GM19023 (cell line): ENCODE measurements around the gene GABPB1.
"Not testable (repeated sequence)": the region's sequence is repeated elsewhere in the genome, so short reads cannot be mapped to it uniquely, and the experiment has no call there.

Experiments used
- ATAC-seq: cut with Tn5 transposase; IDR thresholded peaks from one replicate; pipeline ENCODE4 v1.9.1; 2021; ENCODE audit warnings: mild to moderate bottlenecking, moderate library complexity; ENCODE audit not compliant: unreplicated experiment

GABPB1 gene

DNA sequence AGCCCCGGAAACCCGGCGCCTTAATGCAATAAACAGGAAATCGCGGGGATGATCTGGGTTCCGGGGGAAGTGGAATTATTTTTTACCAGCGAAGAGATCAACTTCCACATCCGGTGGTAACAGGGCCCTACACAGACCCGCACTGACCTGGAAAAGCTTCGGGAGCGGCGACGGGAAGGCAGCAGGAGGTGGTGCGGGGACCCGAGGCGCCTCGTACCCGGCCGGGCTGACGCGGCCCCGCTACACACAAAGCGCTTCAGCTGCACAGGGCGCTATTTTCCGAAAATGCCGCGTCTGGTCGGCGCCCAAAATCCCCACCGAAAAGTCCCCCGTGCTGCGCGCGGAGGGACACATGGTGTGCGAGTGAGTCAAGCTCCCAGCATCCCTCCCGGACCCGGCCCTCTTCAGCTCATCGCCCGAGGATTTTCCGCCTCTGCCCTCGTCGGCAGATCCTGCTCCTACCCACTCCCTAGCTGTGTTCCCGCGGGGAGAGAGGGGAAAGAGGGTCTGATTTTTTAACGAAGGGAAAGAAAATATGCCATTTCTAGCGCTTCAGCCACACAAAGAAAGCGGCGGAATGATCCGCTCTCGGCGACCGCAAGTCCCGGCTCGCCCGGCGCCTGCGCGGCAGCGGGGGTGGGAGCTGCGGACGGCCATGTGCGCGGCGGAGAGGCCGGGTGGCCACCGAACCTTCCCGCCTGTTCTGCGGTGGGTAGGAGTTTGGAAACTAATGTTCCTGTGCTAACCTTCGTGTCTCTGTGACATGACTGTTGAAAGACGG lies at the start of gene GABPB1:
GABPB1 (minus strand) TSS at position 361 of the 781 bp plus-strand sequence. CDS start 45,400 bp downstream, outside the sequence.
- peak; percentile 48 for ATAC-seq

DNA sequence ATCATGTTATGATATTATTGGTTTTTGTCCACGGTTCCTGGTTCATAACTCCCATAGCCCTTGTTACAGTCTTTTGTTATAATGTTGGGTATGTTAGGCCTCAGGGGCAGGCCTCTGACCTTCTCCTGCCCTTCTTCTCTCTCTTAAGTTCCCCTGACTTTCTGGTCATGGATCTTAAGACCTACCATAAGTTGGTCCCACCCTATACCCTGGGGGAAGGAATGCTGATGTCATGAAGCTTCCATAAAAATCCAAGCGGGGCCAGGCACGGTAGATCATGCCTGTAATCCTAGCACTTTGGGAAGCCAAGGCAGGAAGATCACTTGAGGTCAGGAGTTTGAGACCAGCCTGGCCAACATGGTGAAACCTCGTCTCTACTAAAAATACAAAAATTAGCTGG lies 36.6 kb upstream of the GABPB1 start:
- not testable (repeated sequence) for ATAC-seq

DNA sequence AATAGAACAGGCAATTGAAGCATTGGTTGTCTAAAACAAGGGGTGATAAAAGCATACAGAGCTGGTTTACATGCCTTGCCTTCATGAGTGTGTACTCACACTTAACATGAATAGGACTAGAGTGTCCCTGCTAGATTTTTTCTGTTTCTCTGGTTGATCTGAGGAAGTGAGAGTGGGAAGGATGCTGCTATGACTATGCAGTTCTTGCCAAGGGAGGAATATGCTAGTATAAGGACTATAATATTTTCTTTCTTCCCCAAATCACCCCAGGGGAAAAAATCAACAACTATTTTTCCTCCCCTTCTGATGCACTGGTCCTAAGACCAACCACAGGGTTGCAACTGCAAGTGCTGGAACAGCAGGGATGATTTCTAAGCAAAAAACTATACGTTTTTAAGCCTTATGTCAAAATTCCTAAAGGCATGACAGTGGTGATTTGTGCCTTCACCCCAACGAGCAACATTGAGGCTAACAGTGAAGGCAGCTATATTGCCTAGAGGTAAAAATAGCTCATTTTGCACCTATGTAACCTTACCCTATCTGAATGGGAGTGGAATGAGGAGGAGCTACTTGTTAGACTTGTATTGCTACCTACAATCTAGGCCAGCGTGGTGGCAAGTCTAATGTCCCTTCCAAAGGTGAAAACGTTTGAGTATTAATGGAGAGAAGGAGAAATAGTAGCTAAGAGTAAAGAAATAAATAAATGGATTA lies 35.7 kb upstream of the GABPB1 start:
- ATAC-seq = peak; percentile 70

DNA sequence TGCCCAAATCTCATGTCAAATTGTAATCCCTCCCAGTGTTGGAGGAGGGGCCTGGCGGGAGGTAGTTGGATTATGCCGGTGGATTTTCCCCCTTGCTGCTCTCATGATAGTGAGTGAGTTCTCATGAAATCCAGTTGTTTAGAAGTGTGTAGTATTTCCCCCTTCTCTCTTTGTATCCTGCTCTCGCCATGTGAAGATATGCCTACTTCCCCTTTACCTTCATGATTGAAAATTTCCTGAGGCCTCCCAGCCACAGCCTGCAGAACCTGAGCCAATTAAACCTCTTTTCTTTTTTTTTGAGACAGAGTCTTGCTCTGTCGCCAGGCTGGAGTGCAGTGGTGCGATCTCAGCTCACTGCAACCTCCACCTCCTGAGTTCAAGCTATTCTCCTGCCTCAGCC lies 27.4 kb upstream of the GABPB1 start:
- not testable (repeated sequence) for ATAC-seq

DNA sequence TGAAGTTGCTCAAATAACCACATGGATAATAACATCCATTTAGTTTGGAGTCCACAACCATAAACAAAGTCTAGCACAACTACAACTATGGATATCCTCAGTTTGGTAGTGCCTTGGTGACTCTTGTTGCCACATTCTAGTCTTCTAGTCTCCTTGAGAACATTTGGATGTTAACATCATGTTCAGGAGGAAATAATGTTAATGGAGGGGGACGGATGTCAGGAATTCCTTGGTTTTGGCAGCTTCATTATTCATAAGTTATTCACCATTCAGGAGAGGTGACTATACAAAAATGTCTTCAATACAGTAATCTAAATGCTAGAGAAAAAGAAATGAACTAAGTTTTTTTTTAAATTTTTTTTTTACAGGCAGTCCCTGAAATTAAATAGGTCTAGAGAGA lies 26.4 kb upstream of the GABPB1 start:
- ATAC-seq = no peak

DNA sequence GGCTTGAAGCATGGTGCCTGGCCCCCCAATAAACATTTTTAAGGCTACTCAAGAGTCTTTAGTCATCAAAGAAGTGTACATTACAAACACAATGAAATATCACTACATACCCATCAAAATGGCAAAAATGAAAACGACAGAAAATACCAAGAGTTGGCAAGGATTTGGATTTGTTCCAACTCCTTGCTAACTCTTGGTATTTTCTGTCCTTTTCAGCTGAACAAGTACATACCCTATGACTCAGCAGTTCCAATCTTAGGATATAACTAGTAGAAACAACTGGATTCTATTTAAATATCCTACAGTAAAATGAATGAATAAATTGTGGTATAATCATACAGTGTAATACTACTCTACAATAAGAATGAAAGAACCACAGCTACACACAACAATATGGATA lies 25.1 kb upstream of the GABPB1 start:
- no peak for ATAC-seq

DNA sequence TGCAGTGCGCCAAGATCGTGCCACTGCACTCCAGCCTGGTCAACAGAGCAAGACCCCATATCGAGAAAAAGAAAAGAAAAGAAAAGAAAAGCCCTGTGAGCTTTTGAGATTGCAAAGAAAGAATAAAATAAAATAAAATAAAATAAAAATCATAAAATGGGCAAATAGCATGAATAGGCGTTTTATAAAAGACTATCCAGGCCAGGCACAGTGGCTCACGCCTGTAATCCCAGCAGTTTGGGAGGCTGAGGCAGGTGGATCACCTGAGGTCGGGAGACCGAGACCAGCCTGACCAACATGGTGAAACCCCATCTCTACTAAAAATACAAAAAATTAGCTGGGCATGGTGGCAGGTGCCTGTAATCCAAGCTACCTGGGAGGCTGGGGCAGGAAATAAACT lies 24.4 kb upstream of the GABPB1 start:
- not testable (repeated sequence) for ATAC-seq

DNA sequence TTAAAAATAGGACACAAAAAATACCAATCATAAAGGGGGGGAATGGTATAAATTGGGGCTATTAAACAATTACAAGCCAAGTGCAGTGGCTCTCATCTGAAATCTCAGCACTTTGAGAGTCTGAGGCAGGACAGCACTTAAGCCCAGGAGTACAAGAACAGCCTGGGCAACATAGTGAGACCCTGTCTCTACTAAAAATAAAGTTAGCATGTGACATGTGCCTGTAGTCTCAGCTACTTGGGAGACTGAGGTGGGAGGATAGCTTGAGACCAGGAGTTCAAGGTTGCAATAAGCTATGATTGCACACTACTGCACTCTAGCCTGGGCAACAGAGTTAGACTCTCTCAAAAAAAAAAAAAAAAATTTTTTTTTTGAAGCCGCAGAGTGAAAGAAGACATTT lies 23.8 kb upstream of the GABPB1 start:
- ATAC-seq = no peak

DNA sequence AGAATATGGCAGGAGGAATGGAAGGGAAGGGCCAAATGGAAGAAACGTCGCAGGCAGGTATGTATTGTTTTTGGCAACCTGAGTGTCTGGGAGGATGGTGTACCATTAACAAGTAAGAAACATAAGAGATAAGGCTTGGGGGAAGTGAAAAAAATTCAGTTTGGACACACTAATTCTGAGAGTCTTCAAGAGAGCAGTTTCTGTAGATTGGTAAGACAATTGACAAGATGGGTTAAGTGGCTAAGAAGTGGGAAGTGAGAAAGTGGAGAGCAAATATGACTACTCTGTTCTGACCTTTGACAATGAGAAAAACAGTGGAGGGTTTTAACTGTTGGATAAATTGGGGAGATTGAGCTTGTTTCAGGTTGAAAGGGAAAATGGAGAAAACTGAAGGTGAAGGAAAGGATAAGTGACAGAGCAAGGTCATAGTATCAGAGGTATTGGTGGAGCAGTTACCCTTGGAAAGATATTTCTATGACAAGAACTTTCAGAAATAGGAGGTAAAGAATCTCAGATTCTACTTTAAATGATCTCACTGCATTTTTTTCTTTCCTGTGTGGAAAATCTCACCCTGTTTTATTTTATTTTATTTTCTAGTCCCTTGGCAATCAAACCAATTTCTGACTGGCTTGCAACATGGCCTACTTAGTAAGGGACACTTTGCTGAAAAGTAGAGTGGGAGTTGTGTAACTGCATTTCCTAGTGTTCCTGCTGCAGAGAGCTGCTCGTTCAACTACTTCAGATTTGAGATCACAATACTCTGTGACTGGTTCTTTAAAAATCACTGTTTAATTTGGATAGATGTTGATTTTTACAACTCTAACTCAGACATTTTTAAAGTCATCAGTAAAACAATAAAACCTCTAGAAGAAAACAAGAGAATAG lies 23.1 kb upstream of the GABPB1 start:
- peak; percentile 97 for ATAC-seq

DNA sequence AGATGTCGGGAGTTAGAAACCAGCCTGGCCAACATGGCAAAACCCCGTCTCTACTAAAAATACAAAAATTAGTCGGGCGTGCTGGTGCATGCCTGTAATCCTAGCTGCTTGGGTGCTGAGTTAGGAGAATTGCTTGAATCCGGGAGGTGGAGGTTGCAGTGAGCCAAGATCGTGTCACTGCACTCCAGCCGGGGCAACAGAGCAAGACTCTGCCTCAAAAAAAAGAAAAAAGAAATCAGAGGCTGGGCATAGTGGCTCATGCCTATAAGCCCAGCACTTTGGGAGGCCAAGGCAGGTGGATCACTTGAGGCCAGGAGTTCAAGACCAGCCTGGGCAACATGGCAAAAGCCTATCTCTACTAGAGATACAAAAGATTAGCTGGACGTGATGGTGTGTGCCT lies 14.6 kb upstream of the GABPB1 start:
- not testable (repeated sequence) for ATAC-seq

DNA sequence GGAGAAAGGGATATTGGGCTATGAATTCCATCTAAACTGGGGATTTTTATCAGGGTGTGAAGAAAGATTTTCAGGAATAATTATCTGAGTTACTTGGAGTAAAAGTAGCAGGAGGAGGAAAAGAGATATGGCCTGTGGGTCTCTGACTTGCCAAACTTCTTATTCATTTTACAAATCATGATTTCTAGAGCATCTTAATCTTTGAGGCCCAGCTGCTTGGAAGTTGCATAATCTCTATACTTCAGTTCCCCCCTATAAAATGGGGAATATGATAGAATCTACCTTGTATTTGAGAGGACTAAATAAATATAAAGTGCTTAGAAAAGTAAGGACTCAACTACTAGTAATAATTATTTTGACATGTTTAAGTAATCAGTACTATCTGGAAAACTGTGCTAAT lies 11.0 kb upstream of the GABPB1 start:
- ATAC-seq = no peak

DNA sequence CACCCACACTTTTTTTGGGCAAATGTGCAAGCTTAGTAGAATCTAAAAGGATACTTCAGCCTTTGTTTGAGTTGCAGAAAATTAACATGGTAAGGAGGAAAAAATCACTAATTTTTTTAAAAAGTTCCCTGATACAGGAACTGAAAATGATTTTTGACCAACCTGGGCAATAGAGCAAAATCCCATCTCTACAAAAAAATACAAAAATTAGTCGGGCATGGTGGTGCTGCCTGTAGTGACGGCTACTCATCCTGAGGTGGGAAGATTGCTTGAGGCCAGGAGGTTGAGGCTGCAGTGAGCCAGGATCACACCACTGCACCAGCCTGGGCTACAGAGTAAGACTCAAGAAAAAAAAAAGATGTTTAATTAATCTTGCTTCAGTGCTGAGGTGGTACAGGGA lies 10.6 kb upstream of the GABPB1 start:
- ATAC-seq = no peak

DNA sequence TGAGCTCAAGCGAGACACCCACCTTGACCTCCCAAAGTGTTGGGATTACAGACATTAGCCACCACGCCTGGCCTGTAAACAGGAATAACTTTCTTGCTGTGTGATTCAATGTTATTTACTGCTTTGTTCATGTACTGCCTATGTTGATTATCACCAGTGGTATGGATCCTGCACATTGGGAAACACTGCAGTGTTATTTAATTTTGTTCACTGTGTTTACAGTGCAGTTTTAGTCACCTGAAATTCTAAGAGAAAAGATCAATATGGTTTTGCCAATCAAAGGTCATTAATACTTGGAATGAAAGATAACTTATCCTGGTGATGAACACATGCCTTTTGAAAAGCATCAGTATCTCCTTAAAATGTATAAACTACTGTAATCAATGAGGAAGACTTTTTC lies 8.6 kb upstream of the GABPB1 start:
- ATAC-seq = no peak

DNA sequence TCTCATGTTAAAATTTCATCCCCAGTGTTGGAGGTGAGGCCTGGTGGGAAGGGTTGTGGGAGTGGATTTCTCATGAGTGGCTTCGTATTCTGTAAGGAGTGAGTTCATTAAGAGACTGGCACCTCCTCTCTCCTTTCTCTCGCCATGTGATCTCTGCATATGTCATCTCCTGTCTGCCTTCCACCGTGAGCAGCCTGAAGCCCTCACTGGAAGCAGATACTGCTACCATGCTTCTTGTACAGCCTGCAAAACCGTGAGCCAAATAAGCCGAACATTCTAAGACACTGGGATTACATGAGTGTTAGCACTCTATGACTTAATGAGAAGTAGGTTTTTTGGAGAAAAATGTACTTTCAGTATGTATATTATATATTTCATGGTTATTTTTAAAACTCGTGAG lies 6.8 kb upstream of the GABPB1 start:
- ATAC-seq = no peak

DNA sequence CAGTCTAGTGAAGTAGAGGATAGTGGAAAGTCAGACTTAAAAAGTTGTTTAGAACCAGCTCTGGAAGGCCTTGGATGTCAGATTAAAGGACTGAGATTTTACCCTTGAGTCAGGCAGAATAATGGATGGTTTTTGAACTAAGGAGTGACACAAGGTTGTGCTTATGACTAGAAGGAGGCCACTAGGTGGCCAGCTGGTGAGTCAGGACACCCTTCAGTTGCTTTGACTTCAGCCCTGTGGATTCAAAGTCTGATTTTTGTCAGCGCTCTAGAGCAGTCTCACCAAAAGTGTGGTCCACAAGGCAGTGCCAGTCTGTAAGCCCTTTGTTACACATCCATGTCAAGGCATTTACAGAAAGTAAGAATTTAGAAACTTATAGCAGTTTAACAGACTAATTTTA lies 3.8 kb upstream of the GABPB1 start:
- ATAC-seq = no peak

DNA sequence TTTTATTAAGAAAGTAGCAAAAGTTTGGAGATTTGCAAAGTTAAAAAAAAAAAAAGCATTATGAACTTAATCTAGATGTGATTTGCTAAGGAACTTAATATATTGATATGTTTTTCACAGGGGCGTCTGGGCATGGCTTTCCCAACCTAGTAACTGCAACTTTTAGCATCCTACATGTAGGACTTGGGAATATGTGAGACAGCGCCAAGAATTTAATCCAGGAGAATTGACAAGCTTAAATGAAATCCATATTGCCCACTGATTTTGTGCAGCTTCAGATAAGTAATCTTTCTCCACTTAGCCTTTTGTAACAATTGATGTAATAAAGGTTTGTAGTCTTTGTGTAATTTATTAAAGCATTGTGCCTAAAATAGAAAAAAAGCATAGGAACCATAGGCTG lies 982 bp upstream of the GABPB1 start:
- no peak for ATAC-seq

DNA sequence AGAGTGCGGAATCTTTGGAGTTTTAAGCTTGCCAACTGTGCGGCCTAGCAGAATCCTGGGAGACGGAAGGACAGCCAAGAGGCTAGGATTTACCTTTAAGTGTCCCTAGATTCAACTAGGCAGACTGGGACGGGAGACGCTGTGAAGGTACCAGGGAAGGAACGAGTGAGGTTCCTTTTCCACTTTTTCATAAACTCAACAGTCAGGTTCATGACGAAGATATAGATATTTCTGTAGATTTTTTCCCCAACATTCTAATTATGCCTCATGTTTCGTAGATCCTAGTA lies 564 bp upstream of the GABPB1 start:
- ATAC-seq = no peak

DNA sequence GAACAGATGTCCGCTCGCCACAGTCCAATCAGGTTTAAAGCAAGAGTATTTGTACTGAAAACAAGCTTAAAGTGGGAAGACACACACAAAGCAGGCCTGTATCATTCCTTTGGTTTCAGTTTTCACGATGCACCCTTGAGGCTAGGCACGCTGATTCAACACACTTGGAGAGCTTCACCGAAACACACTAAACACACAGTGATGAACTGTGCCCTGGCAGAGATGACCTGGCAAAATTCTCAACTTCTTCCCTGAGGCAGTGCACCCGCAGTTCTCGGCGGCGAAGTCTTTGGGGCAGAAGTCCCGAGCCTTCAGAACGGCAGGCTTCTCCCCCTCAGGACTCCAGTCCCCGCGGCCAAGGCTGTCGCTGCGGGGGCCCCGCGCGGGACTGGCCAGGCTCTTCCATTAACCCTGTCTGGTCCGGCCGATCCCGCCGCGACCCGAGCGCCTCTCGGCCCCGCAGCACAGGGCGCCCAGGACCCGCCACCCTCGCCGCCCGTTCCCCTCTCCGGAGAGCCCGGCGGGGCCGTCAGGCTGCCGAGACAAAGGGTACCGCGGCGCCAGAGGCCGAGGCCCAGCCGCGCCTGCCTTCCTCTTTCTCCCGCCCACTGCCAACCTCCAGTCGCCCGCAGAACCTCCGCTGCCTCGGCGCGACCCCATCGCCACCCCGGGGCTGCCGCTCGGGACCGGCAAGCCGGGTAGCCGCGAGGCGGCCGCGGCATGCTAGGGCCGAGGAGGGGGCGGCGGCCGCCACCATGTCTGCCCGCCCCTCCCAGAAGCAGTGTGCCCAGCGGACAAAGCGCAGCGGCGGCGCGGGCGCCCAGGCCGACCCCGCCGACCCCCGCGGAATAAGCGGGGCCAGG lies 792 bp downstream of the GABPB1 start:
- peak; percentile 35 for ATAC-seq

DNA sequence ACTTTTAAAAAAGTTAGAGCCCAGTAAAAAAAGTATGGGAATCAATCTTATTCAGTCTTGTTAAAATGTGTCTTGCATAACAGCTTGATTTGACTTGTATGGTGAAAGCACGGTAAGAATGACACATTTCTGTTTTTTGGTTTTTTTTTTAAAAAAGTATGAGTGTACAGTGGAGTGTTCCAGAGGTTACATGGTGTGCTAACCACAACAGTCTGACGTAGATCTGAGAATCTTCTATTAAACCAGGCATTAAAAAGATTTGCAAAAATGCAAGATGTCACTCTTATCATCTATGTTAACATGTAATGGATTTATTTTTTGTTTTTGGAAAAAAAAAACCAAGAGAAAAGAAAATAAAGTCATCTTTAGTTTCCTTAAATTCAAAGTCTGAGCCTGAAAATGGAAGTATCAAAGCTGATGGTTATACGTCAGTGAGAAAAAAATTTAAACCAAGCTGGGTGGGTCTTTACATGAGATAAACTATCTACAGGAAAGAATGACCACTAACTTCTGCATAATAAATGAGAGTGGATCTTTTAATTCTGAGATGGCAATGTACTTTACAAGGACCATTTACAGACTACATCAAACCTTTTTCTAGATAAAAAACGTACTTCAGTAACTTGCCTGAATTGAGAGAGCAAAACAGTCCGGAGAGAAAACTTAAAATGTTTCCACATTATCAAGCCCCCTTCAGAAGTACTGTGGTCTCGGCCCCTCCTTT lies 1.6 kb downstream of the GABPB1 start:
- no peak for ATAC-seq

DNA sequence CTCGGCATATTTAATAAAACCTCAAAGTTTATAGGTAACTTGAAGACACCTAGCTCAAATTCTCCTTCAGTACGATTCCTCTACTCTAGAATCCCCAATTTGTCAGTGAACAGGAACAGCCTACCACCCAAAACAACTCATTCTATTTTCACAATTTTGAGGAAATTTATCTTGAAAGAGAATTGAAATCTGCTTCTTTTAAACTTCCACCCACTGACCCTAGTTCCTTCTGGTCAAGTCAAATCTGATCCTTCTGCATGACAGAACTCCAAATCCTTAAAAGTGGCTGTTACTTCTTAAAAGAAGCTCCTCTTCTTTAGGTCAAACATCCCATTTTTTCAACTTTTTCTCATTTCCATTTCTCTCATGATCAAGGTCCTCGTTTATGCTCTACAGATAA lies 4.4 kb downstream of the GABPB1 start:
- no peak for ATAC-seq
